Measurements from ENCODE around the gene ADCY6. TPM values are rescaled to one million over a fixed set of nuclear protein-coding genes. Genes with fewer than 3 reads are reported as not detected.
A peak's percentile ranks its signal among the peaks of the same experiment; 100 is the strongest.

The ADCY6 gene
- total RNA-seq, 1 experiment from 2014 or later: 24.1 TPM

DNA sequence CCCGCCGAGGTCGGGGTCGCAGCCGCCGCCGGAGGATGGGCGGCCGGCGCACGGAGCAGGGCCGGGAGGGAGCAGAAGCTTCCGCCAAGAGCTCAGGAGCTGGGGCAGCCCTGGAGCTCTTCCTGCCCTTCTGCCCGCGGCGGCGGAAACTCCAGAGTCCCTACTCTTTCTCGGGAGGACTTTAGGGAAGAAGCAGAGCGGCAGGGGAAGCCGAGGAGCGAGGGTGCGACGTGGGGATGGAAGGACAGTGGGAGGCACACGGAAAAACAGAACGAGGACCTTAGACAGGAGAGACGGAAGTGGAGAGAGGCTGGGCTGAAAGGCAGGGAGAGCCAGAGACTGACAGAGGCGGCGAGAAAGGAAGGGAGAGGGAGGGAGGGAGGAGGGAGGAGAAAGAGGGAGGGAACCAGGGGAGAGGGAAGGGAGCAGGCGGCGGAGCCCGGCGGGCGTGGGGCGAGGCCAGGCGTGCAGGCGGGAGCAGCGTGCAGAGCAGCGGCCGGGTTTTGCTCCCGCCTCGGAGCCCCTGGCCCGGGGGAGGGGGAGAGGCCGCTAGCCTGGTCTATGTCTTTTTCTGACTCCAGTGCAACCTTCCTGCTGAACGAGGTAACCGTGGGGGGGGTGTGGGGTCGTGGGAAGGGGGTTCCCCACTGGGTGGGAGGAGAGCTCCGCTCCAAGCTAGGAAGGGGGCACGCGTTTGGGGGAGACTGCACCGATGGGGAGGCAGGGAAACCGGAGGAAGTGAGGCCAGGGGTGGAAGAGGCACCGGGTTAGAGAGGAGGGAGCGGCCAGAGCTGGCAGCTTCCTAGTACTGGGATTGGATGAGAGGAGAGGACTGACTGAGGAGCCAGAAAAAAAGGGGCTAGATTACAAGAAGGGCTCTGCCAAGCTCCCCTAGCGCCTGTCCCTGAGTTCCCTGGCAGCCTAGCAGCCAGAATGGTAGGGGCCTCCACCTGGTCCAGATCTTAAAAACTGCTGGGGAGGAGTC lies 26.5 kb upstream of the ADCY6 start:
- in situ Hi-C loops (cut with HindIII; ENCODE audit: low pct_unique_long_range_greater_than_20kb, low sequenced_read_pairs): no loop called here
- Histone ChIP-seq H3K36me3 (ENCODE audit: control insufficient read depth, insufficient read depth, low read length) (no peaks in the 10 kb centered on the region; the same call in 1 of the 2 replicates), H3K4me1 (ENCODE audit: control insufficient read depth, insufficient read depth, low read length) (peaks cover 33% of the 10 kb centered on the region), H3K9me3 (ENCODE audit: control insufficient read depth, insufficient read depth, low read depth, low read length) (no peaks in the 10 kb centered on the region), H3K4me3 (ENCODE audit: low read depth in 2 of 2, low read length in 2 of 2) (peak overlapping the region; percentile 57 to 89), H3K27me3 (ENCODE audit: control insufficient read depth, insufficient read depth, low read length) (no peaks in the 10 kb centered on the region), H3K27ac (ENCODE audit: low read length) (peak overlapping the region; percentile 65)
- POLR2A ChIA-PET: interaction anchor here (0.6 to 0.7 kb wide), 3 partner anchors 26 to 45 kb away, joined by 3 to 7 read pairs (median 6); no protein-coding TSS in a partner anchor
- CTCF ChIA-PET: interaction anchor here (0.6 to 1.7 kb wide), 4 partner anchors 11 to 65 kb away, joined by 3 to 7 read pairs (median 4); no protein-coding TSS in a partner anchor
- intact Hi-C loops (cut with micrococcal nuclease; ENCODE audit: unreplicated experiment): no loop called here
- BruUV-seq (replicated peaks): no TSS peak
- TF ChIP-seq, protein P1, sequence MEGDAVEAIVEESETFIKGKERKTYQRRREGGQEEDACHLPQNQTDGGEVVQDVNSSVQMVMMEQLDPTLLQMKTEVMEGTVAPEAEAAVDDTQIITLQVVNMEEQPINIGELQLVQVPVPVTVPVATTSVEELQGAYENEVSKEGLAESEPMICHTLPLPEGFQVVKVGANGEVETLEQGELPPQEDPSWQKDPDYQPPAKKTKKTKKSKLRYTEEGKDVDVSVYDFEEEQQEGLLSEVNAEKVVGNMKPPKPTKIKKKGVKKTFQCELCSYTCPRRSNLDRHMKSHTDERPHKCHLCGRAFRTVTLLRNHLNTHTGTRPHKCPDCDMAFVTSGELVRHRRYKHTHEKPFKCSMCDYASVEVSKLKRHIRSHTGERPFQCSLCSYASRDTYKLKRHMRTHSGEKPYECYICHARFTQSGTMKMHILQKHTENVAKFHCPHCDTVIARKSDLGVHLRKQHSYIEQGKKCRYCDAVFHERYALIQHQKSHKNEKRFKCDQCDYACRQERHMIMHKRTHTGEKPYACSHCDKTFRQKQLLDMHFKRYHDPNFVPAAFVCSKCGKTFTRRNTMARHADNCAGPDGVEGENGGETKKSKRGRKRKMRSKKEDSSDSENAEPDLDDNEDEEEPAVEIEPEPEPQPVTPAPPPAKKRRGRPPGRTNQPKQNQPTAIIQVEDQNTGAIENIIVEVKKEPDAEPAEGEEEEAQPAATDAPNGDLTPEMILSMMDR (IDR thresholded peaks at IDR 0.05): no peak
- TF ChIP-seq, protein P2, sequence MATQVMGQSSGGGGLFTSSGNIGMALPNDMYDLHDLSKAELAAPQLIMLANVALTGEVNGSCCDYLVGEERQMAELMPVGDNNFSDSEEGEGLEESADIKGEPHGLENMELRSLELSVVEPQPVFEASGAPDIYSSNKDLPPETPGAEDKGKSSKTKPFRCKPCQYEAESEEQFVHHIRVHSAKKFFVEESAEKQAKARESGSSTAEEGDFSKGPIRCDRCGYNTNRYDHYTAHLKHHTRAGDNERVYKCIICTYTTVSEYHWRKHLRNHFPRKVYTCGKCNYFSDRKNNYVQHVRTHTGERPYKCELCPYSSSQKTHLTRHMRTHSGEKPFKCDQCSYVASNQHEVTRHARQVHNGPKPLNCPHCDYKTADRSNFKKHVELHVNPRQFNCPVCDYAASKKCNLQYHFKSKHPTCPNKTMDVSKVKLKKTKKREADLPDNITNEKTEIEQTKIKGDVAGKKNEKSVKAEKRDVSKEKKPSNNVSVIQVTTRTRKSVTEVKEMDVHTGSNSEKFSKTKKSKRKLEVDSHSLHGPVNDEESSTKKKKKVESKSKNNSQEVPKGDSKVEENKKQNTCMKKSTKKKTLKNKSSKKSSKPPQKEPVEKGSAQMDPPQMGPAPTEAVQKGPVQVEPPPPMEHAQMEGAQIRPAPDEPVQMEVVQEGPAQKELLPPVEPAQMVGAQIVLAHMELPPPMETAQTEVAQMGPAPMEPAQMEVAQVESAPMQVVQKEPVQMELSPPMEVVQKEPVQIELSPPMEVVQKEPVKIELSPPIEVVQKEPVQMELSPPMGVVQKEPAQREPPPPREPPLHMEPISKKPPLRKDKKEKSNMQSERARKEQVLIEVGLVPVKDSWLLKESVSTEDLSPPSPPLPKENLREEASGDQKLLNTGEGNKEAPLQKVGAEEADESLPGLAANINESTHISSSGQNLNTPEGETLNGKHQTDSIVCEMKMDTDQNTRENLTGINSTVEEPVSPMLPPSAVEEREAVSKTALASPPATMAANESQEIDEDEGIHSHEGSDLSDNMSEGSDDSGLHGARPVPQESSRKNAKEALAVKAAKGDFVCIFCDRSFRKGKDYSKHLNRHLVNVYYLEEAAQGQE (IDR thresholded peaks at IDR 0.05; ENCODE audit: insufficient read depth in 1 of 2, low read depth in 2 of 2, low read length in 1 of 2): 0 out of 4 replicates have a peak, but pooled peaks of 1 of the 2 experiments have one; percentile 26
- DNase-seq (ENCODE audit: low read depth, low spot score): peak; percentile 48
- peak; percentile 83 for ATAC-seq

DNA sequence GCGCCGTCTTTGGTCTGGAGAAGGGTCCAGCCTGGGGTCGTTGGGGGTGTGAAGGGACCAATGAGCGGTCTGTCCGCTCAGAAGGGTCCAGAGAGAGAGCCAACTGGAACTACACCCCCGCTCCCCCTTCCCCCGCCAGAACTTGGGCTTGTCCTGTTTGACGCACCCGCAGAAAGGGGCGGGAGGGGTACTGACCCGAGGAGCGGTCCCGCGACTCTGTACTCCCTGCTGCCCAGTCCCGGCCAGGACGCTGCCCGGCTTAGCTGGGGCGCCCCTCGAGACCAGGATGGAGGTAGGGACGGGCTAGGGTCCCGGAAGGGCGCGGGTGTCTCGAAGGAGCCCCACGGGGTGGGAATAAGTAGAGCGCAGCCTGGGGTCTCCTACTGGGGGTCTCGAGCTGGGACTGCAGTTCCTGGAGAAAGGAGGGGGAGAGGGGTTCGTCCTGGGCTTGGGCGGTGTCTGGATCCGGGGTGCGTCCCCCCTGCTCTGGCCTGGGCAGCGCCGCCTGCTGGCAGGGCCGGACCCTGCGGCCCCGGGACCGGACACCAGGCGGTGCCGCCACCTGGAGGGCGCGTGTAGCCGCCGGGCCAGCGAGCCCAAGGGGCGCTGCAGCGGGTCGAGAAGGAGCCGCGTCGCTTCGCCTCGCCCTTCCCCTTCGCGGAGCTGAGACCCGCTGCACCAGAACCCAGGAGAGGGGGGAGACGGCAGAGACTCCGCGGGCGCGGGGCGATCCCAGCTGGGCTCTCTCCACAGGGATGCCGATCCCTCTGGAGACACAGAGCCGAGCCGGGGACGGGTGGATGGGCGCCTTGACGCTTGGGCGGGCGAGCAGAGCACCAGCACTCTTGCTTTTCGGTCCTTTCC lies 25.6 kb upstream of the ADCY6 start:
- Histone ChIP-seq H3K9me3 (ENCODE audit: control insufficient read depth, insufficient read depth, low read depth, low read length) (no peaks in the 10 kb centered on the region), H3K36me3 (ENCODE audit: control insufficient read depth, insufficient read depth, low read length) (no peaks in the 10 kb centered on the region; the same call in 1 of the 2 replicates), H3K27me3 (ENCODE audit: control insufficient read depth, insufficient read depth, low read length) (no peaks in the 10 kb centered on the region), H3K4me3 (ENCODE audit: low read depth in 2 of 2, low read length in 2 of 2) (peak overlapping the region; percentile 57 to 89), H3K27ac (ENCODE audit: low read length) (peak overlapping the region; percentile 73), H3K4me1 (ENCODE audit: control insufficient read depth, insufficient read depth, low read length) (peaks cover 30% of the 10 kb centered on the region)
- intact Hi-C loops (cut with micrococcal nuclease; ENCODE audit: unreplicated experiment): no loop called here
- in situ Hi-C loops (cut with HindIII; ENCODE audit: low pct_unique_long_range_greater_than_20kb, low sequenced_read_pairs): no loop called here
- peak; percentile 82 for ATAC-seq
- ChIA-PET CTCF (interaction anchor here (0.6 to 1.7 kb wide), 4 partner anchors 12 to 64 kb away, joined by 3 to 7 read pairs (median 4); no protein-coding TSS in a partner anchor), POLR2A (interaction anchor here (0.6 to 0.7 kb wide), 2 partner anchors 25 to 44 kb away, joined by 3 to 7 read pairs; no protein-coding TSS in a partner anchor)
- no TSS peak for BruUV-seq (replicated peaks)
- no peak for TF ChIP-seq TCF7L2 (IDR thresholded peaks at IDR 0.05; ENCODE audit: low read depth, low read length)
- no peak for TF ChIP-seq SIN3A (IDR thresholded peaks at IDR 0.05; ENCODE audit: borderline replicate concordance, insufficient read depth, low read depth, low read length)
- TF ChIP-seq, protein P1 (IDR thresholded peaks at IDR 0.05): peak; percentile 100
- TF ChIP-seq, protein P2 (IDR thresholded peaks at IDR 0.05; ENCODE audit: insufficient read depth in 1 of 2, low read depth in 2 of 2, low read length in 1 of 2): no peak
- TF ChIP-seq POLR2AphosphoS5 (IDR thresholded peaks at IDR 0.05; ENCODE audit: low read depth, low read length): no peak
- no peak for DNase-seq (ENCODE audit: low read depth, low spot score)
